BJ (cell line): Measurements from ENCODE around the gene SLC51B. TPM values are rescaled to one million over a fixed set of nuclear protein-coding genes. Genes with fewer than 3 reads are reported as not detected.
A peak's percentile ranks its signal among the peaks of the same experiment; 100 is the strongest.

Experiments
- CTCF ChIA-PET: fragments of 350-600 bp; formaldehyde crosslinking; extraction: SDS; loops from one replicate; lab custom pipeline; 2021; ENCODE audit warnings: antibody characterized with exemption, inconsistent platforms; lab: Yijun Ruan, JAX
- POLR2A ChIA-PET: fragments of 300-600 bp; sonication (Branson Sonifier 250); formaldehyde crosslinking; extraction: SDS; loops from one replicate; lab custom pipeline; 2021; ENCODE audit warnings: antibody characterized with exemption; lab: Charles Lee
- DNase-seq: peaks from one replicate; pipeline ENCODE4 v3.0.0-alpha.2; 2011; ENCODE audit warnings: low read depth
- H3K27me3 ChIP-seq: 2 replicates; pipeline ENCODE4 v1.6.0; 2011; ENCODE audit warnings: low read length; ENCODE audit not compliant: control insufficient read depth, insufficient read depth
- H3K36me3 ChIP-seq: 2 replicates; pipeline ENCODE4 v1.5.1; 2011; ENCODE audit warnings: low read length; ENCODE audit not compliant: control insufficient read depth, insufficient read depth
- H3K4me3 ChIP-seq: 2 replicates; pipeline ENCODE4 v1.5.1; 2011; ENCODE audit warnings: low read depth, mild to moderate bottlenecking, control low read depth, low read length
- CTCF ChIP-seq: IDR thresholded peaks from 2 replicates; pipeline ENCODE4 v1.5.1; 2011; ENCODE audit warnings: low read depth, mild to moderate bottlenecking, control low read depth, inconsistent platforms, low read length, moderate library complexity; ENCODE audit not compliant: insufficient read depth
- polyA plus RNA-seq: library from polyadenylated mRNA; depleted of rRNA; stranded (reverse); fragments of >200 nt; gene quantifications from 2 replicates; pipeline ENCODE4 v1.2.3, GENCODE V29; 2011

Gene SLC51B
- polyA plus RNA-seq, 1 experiment: not detected

GRCh38 chr15:65033659-65034269 is 11.4 kb upstream of the SLC51B start:
- no peak for DNase-seq
- POLR2A ChIA-PET: no interaction called here
- TF ChIP-seq CTCF: peak; percentile 71
- Histone ChIP-seq H3K4me3 (no peak overlapping the region), H3K36me3 (no peaks in the 10 kb centered on the region), H3K27me3 (peaks cover 3% of the 10 kb centered on the region; the same call in 1 of the 2 replicates)
- CTCF ChIA-PET: interaction anchor here (0.6 to 3.1 kb wide), 24 partner anchors 9 to 347 kb away, joined by 3 to 45 read pairs (median 4); partner anchors contain the start of genes KBTBD13 and SLC51B

GRCh38 chr15:65034719-65035118 is 10.5 kb upstream of the SLC51B start:
- ChIA-PET POLR2A (interaction anchor here (0.7 kb wide), 1 partner anchor 1868 kb away, joined by 3 read pairs; no protein-coding TSS in a partner anchor), CTCF (interaction anchor here (1.0 to 3.1 kb wide), 12 partner anchors 9 to 304 kb away, joined by 3 to 45 read pairs (median 7); partner anchors contain the start of genes KBTBD13 and SLC51B)
- no peak overlapping the region for H3K4me3 ChIP-seq
- no peak for DNase-seq
- peaks cover 3% of the 10 kb centered on the region; the same call in 1 of the 2 replicates for H3K27me3 ChIP-seq
- TF ChIP-seq CTCF: no peak
- no peaks in the 10 kb centered on the region for H3K36me3 ChIP-seq

- TF ChIP-seq CTCF: no peak
- ChIA-PET POLR2A (no interaction called here), CTCF (no interaction called here)
- no peak for DNase-seq
- Histone ChIP-seq H3K4me3 (no peak overlapping the region), H3K27me3 (no peaks in the 10 kb centered on the region), H3K36me3 (no peaks in the 10 kb centered on the region)
Observed at GRCh38 chr15:65037309-65037708, 7.9 kb upstream of the SLC51B start.

- POLR2A ChIA-PET: no interaction called here
- DNase-seq: no peak
- H3K4me3 ChIP-seq: no peak overlapping the region
- no peaks in the 10 kb centered on the region for H3K27me3 ChIP-seq
- TF ChIP-seq CTCF: no peak
- H3K36me3 ChIP-seq: no peaks in the 10 kb centered on the region
- CTCF ChIA-PET: interaction anchor here (1.2 to 2.5 kb wide), 2 partner anchors 38 to 57 kb away, joined by 3 to 7 read pairs; partner anchors contain the start of gene KBTBD13
Observed at GRCh38 chr15:65038428-65038827, 6.8 kb upstream of the SLC51B start.

GRCh38 chr15:65038836-65039235 is 6.4 kb upstream of the SLC51B start:
- Histone ChIP-seq H3K4me3 (no peak overlapping the region), H3K36me3 (no peaks in the 10 kb centered on the region), H3K27me3 (no peaks in the 10 kb centered on the region)
- POLR2A ChIA-PET: no interaction called here
- CTCF ChIA-PET: interaction anchor here (1.2 to 2.5 kb wide), 3 partner anchors 38 to 56 kb away, joined by 3 to 7 read pairs (median 3); partner anchors contain the start of gene KBTBD13
- TF ChIP-seq CTCF: no peak
- DNase-seq: no peak
